A549 (cell line): ENCODE data around the gene UNC45B.

Source experiments
- BHLHE40 ChIP-seq: IDR thresholded peaks from 2 replicates; pipeline ENCODE4 v1.6.1; 2012; ENCODE audit warnings: low read depth, low read length, inconsistent platforms
- CHD2 ChIP-seq: fragments of 150-350 bp; IDR thresholded peaks from 2 replicates; pipeline ENCODE4 v1.6.1; 2014; ENCODE audit warnings: low read length; ENCODE audit not compliant: partially characterized antibody
- EP300 ChIP-seq, 2 experiments: fragments of >200 bp; sonication (Bioruptor Twin); formaldehyde crosslinking; IDR thresholded peaks; 2 replicates in 1 of 2; 3 replicates in 1 of 2; pipeline ENCODE4 v1.6.1; 2016 to 2017
- JUNB ChIP-seq: fragments of >200 bp; sonication (Bioruptor Twin); formaldehyde crosslinking; IDR thresholded peaks from 2 replicates; pipeline ENCODE4 v1.6.1; 2016
- MAX ChIP-seq: IDR thresholded peaks from 2 replicates; pipeline ENCODE4 v1.6.1; 2012
- POLR2A ChIP-seq: IDR thresholded peaks from 2 replicates; pipeline ENCODE4 v1.6.1; 2012; ENCODE audit warnings: mild to moderate bottlenecking, low read length
- RAD21 ChIP-seq, 2 experiments: fragments of >200 bp in 1 of 2; sonication (Bioruptor Twin) in 1 of 2; formaldehyde crosslinking in 1 of 2; IDR thresholded peaks in 1 of 2; conservative IDR thresholded peaks in 1 of 2; 2 replicates in 1 of 2; 3 replicates in 1 of 2; pipeline ENCODE4 v1.6.1; 2012 to 2018; ENCODE audit warnings: inconsistent platforms in 1 of 2
- TF ChIP-seq, protein P1 (sequence below): IDR thresholded peaks from 2 replicates; pipeline ENCODE4 v1.6.1; 2012
- TF ChIP-seq, protein P2 (sequence below): fragments of >200 bp; sonication (Bioruptor Twin); formaldehyde crosslinking; IDR thresholded peaks from 3 replicates; pipeline ENCODE4 v1.5.1; 2016

DNA sequence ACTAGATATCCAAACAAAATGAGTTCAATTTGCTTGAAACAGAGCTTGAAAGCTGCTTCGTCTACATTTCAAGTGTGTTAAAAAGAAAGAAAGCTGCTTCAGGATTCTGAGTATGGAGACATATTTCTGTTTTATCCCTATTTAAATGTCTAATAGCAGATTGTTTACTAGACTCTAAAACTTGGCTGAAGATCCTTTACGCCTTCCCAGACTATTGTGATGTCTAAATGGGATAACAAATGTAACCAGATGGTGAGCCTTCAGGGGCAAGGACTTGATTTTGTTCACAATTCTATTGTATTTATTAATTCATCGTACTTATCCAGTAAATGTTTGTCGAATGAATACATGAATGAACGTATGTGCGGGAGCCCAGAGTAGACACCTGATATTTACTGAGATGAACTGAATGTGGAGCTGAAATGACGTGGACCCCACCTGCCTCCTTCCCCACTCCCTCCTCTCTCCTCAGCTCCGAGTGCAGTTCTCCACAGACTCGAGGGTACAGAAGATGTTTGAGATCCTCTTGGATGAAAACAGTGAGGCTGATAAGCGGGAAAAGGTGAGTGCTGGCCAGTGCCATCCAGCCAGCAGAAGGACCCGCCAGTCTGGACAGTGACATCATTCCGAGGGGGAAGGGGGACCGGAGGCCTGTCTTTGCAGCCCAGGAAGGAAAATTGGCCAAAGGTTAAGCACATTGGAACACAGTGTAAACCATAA lies 5.0 kb downstream of the UNC45B start:
- TF ChIP-seq, protein P1, sequence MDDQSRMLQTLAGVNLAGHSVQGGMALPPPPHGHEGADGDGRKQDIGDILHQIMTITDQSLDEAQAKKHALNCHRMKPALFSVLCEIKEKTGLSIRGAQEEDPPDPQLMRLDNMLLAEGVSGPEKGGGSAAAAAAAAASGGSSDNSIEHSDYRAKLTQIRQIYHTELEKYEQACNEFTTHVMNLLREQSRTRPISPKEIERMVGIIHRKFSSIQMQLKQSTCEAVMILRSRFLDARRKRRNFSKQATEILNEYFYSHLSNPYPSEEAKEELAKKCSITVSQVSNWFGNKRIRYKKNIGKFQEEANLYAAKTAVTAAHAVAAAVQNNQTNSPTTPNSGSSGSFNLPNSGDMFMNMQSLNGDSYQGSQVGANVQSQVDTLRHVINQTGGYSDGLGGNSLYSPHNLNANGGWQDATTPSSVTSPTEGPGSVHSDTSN: no peak
- no peak for TF ChIP-seq CHD2
- TF ChIP-seq, protein P2, sequence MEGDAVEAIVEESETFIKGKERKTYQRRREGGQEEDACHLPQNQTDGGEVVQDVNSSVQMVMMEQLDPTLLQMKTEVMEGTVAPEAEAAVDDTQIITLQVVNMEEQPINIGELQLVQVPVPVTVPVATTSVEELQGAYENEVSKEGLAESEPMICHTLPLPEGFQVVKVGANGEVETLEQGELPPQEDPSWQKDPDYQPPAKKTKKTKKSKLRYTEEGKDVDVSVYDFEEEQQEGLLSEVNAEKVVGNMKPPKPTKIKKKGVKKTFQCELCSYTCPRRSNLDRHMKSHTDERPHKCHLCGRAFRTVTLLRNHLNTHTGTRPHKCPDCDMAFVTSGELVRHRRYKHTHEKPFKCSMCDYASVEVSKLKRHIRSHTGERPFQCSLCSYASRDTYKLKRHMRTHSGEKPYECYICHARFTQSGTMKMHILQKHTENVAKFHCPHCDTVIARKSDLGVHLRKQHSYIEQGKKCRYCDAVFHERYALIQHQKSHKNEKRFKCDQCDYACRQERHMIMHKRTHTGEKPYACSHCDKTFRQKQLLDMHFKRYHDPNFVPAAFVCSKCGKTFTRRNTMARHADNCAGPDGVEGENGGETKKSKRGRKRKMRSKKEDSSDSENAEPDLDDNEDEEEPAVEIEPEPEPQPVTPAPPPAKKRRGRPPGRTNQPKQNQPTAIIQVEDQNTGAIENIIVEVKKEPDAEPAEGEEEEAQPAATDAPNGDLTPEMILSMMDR: no peak
- no peak for TF ChIP-seq EP300 (IDR thresholded peaks at IDR 0.05)
- TF ChIP-seq POLR2A: no peak
- no peak for TF ChIP-seq RAD21 (conservative IDR thresholded peaks at IDR 0.05 in 1 of 2, IDR thresholded peaks at IDR 0.05 in 1 of 2)
- no peak for TF ChIP-seq MAX
- TF ChIP-seq JUNB: no peak
- no peak for TF ChIP-seq BHLHE40
